NCI-H1092 treated with DMSO at 0.1 percent for 48 hours (cell line): ENCODE data around the gene GTF2B.
"Not testable (repeated sequence)": the region's sequence is repeated elsewhere in the genome, so short reads cannot be mapped to it uniquely, and the experiment has no call there.

Experiments used
- DNase-seq: peaks from one replicate; lab custom pipeline; 2025; lab: John Stamatoyannopoulos, UW

Gene GTF2B

DNA sequence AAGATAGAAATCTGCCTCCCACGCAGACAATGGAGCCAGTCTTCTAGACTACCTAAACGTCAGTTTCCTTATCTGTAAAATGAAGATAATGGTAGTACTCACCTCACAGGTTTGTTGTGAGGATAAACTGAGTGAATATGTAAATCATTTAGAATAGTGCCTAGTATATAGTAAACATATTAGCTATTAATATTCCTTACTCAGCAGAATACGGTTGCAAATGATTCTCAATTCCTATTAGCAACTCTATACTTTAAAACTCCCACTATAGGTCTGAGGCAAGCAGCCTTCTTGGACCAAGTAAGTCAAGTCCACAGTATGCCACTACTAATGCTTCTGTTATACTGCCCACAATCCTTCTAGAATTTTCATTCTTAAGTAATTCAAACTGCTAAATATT, 5.4 kb downstream of the GTF2B start:
- no peak for DNase-seq

DNA sequence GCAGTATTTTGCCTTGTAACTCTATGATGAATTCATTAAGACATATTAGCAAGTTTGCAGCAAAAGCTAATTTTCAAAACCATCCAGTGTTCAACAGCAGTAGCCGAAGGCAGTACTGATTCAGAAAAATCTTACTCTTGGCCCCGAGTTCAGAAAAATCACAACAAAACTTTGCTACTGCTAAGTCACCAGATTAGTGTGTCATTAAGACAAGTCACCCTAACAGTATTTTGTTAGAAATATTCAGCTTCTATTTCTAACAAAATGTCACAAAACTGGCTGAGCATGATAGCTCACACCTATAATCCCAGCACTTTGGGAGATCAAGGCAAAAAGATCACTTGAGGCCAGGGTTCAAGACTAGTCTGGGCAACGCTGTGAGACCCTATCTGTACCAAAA, 8.2 kb downstream of the GTF2B start:
- DNase-seq, result no peak

DNA sequence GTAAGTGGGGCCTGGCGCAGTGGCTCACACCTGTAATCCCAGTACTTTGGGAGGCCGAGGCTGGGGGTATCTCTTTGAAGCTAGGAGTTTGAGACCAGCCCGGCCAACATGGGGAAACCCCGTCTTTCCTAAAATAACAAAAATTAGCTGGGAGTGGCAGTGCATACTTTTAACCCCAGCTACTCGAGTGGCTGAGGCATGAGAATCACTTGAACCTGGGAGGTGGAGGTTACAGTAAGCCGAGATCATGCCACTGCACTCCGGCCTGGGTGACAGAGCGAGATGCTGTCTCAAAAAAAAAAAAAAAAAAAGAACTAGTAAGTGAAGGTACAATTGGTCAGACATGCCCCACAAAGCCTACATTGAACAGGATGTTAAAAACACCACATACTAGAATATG, 10.7 kb downstream of the GTF2B start:
- not testable (repeated sequence) for DNase-seq

DNA sequence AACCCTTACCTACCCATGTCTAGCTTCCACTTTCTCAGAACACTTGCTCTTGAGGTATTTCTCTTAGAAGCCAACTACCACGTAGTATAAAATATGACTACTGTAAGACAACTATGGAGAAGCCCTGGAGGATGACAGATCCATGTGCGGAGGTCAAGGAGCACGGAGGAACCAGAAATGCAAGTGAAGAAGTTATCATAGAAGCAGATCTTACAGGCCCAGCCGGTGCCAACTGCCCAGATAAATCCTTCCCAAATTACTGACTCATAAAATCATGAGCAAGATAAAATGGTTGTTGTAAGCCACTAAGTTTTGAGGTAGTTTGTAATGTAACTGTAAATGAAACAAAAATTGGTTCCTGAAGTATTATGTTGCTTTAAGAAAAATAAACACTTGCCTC, 12.6 kb downstream of the GTF2B start:
- no peak for DNase-seq

DNA sequence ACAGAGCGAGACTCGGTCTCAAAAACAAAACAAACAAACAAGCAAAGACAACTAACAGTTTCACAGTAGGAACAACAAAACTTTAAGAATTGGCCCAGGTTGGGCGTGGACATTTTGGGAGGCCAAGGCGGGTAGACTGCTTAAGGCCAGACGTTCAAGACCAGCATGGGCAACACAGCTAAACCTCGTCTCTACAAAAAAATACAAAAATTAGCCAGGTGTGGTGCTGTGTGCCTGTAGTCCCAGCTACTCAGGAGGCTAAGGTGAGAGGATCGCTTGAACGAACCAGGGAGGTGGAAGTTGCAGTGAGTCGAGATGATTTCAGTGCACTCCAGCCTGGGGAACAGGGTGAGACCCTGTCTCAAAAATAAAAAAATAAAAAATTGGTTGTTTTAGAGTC, 13.5 kb downstream of the GTF2B start:
- no peak for DNase-seq

DNA sequence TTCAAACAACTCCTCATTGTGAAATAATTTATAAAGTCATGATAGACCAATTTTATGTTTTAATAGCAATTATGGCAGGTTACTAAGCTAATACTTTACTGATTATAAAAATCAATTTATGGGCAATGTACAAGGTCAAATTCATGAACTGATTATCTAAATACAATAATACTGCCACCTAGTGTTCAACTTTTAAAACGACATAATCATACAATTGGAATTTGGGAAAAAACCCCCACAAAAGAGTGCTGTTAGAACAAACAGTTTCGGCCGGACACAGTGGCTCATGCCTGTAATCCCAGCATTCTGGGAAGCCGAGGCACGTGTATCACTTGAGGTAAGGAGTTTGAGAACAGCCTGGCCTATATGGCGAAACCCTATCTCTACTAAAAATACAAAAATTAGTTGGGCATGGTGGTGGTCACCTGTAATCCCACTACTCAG, 14.0 kb downstream of the GTF2B start:
- DNase-seq, result peak; percentile 43

DNA sequence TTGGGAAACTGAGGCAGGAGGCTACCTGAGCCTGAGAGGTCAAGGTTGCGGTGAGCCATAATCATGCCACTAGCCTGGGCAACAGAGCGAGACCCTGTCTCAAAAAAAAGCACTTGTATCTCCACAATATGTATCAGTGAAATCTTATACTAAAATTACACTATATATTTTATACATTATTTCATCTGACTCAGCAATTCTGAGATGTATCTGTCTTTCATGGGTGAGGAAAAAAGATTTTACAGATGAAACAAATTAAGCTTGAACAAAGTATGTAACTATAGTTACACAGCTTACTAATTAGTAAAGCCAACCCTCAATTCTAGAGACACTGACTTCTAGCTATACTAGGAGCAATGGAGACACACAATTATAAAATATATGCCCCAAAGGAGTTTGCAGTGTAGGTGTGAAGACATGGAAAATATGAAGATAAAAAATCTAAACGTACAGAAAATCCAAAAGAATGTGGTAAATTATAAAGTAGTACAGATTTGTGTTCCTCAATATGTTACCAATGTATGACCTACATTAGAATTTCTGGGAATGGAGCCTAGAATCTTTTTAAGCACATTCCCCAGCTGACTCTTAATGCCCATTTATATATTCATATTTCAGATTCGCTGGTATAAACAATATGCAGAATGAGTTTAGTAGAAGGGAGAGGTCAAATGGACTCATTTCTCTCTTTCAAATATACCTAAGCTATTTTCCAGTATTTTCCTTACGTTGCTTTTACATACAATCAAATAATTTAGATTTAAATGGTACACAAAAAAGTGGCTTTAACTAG, 14.6 kb downstream of the GTF2B start:
- no peak for DNase-seq

DNA sequence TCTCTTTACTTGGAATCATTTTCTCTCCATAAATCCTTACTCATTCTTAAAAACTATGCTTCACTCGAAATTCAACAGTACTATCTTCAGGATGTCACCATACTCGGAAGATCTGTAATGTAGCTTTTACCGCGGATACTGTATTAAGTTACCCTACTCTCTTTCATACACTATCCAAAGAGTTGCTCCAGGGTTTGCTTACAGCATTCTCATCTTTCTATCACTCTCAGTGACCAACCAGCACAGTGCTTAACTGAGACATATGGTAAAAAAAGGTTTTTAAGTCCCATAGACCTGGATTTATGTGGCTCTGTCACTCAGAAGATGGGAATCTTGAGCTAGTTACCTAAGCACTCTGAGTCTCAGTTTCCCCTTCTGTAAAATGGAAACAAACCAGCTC, 15.8 kb downstream of the GTF2B start:
- DNase-seq, result no peak

DNA sequence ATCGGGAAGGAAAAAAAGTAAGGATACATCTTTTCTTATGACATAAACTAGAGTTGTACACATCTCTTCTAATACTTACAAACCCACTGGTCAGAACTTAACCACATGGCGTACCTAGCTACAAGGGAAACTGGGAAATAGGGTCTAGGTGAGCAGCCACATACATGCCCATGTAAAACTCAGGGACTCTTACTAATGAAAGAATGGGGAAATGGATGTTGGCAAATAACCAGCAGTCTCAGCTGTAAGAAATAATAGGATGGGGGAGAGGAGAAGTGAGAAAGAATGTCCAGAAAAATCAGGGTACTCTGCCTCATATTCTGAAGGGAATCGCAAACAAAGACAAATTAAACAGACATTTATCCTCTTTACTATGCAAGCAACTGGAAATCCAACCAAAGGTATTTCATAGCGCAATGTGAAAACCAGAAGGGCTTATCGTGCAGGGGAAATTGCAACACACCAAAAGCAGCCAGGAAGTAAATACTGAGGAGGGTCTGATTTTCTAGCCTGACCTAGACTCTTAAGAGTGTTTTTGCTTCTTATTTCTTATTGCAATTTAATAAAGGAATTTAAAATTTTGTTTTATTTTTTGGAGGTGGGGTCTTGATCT, 17.5 kb downstream of the GTF2B start:
- DNase-seq, result no peak

DNA sequence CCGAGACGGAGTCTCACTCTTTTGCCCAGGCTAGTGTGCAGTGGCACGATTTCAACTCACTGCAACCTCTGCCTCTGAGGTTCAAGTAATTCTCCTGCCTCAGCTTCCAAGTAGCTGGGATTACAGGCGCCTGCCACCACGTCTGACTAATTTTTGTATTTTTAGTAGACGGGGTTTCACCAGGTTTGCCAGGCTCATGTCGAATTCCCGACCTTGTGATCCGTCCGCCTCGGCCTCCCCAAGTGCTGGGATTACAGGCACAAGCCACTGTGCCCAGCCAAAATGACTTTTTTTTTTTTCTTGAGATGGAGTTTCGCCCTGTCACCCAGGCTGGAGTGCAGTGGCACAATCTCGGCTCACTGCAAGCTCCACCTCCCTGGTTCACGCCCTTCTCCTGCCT, 21.7 kb downstream of the GTF2B start:
- DNase-seq, result not testable (repeated sequence)

DNA sequence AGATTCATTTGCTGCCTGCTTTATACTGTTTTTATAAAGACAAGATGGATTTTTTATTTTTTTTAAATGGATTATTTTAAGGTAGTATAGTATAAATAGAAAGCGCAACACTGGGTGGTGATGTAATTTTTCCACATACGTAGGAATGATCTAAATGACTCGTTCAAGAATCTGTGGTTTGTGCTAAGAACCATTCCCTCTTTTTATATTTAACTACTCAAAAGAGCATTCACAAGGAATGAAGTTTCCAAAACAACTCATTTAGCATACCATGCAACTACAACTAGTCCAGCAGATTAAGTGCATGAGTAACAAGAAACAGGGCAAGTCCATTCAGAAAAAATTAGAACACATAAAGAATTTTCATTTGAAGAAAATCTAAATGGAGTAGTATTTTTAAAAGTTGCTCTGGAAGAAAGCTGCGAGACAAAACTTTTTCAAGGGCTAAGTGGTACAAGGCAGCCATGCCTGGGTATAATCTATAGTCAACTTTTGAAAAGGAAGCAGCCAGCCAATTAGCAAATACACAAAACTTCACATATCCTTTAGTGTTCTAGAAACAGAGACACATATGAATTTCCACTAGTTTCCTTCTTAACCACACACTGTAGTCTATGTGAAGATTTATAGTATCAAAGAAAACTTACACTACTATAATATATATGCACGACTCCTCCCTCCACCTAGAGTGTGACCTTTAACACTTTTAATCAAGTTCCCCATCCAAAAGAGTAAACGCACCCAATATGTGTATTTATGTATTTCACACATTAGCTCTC, 23.4 kb downstream of the GTF2B start:
- no peak for DNase-seq

DNA sequence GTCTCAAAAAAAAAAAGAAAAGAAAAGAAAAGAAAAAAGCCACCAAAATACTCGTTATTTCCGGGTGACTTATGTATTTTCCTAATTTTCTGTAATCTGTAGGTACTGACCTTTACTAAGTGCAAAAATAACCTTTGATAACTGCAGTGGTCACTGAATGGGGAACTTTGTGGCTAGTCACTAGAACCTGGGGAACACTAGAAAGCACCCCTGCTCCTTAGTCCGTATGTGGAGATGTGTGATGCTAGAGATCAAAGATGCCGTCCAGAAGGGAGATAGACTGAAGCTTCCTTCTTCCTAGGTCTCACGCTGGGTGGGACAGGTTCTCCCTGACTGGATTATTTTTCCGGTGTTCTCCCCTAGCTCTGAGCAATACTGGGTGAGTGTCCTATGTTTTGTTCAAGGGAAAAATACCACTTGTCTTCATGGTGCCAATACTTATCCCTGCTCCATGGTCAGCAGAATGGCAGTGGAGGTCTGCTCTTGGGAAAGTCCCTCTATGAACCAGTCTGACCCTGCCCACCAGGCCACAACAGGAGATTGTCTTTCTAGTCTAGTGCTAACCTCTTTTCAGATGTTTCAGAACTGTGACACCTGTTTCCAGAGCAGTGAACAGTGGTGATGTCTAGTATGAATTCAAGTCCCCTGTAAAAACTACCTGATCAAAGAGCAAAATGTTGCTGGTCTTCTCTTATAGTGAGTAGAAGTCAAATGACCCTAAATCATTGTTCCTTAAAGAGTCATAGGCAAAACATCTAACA, 39.9 kb downstream of the GTF2B start:
- DNase-seq, result no peak

DNA sequence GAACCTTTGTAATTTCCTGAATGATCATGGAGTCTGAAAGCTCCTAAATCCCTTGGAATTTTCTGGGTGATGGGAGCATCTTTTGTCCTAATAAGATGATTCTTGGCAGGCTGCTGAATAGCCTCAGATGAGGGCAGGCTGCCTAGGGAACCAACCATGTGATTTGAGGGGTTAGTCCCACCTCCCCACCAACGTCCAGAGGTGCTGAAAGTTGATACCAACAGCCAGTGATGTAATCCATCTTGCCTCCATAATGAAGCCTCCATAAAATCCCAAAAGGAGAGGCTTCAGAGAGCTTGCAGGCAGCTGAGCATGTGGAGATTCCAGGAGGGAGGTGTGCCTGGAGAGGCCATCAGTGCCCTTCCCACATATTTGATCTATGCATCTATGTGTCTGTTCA, 43.7 kb downstream of the GTF2B start:
- no peak for DNase-seq

DNA sequence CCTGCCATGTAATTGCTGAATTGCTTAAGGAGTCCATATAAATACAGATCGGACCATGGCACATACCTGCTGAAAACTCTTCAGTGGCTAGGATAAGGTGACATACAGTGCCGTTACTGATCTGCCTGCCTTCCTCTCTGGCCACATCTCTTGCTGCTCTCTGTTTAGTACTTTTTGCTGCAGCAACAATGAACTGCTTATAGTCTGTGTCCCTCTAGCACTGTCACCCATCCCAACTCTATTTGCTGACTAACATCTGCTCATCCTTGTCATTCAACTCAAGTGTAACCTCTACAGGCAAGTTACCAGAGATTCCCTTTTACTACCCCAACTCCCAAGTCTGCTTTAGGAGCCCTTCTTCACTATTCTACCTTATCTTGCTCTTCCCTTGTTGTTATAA, 65.6 kb downstream of the GTF2B start:
- DNase-seq, result no peak

DNA sequence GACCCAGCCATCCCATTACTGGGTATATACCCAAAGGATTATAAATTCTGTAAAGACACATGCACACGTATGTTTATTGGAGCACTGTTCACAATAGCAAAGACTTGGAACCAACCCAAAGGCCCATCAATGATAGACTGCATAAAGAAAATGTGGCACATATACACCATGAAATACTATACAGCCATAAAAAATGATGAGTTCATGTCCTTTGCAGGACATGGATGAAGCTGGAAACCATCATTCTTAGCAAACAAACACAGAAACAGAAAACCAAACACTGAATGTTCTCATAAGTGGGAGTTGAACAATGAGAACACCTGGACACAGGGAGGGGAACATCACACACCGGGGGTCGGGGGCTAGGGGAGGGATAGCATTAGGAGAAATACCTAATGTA, 71.7 kb downstream of the GTF2B start:
- DNase-seq, result not testable (repeated sequence)

DNA sequence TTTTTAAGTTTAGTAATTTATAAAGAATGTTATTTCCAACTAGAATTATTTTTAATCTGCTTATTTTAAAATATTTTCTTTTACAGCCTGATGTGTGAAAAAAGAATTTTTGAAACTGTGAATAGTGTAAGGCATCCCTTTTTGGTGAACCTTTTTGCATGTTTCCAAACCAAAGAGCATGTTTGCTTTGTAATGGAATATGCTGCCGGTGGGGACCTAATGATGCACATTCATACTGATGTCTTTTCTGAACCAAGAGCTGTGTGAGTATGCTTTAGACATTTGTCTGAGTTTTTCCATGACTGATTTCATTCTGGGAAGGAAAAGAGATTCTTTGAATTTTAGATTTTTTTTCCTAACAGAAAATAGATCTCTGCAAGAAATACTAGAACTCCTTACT, 77.9 kb downstream of the GTF2B start:
- DNase-seq, result no peak

DNA sequence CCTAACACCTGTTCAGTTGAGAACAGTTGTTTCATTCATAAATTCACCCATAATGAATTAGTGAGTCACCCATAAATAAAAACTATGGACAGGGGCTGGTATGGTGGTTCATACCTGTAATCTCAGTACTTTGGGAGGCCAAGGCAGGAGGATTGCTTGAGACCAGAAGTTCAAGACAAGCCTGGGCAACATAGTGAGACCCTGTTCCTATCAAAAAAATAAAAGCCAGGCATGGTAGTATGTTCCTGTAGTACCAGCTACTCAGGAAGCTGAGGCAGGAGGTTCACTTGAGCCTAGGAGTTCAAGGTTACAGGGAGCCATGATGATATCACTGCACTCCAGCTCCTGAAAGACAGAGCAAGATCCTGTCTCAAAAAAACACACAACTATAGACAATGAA, 79.0 kb downstream of the GTF2B start:
- DNase-seq, result no peak

DNA sequence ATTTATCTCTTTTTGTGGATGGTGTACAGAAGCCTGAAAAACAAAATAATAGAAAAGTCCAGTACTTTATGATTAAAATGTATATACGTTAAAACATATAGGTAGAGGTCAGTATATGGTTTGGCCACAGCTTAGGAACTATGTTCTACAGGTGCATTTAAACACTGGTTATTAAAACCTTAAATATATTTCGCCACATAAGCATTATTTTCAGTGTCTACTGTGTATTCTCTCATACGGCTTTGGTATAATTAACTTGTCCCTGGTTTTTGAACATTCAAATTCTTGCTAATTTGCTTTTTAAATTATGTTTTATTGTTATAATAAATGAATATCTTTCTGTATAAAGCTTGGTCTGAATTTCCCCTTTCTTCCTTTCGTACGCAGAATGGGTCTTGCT, 87.9 kb downstream of the GTF2B start:
- DNase-seq, result no peak

DNA sequence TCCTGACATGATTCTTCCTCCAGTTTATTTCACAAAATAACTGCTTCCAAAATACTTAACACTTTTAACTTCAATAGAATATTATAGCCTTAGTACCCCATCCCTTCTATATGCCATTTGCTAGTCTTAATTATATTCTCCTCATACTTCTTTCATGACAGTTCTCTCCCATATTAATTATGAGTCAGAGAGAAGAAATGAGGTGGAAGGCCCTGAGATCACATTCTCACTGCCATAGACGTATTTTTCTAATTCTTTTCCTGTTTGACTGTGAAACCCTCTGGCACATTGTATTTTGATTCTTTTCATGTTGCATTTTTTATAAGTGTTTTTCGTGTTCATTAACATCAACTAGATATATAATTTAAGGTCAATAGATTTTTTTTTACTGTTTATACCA, 88.4 kb downstream of the GTF2B start:
- DNase-seq, result no peak
